ENCODE measurements around the gene SMARCE1.

Gene SMARCE1

DNA sequence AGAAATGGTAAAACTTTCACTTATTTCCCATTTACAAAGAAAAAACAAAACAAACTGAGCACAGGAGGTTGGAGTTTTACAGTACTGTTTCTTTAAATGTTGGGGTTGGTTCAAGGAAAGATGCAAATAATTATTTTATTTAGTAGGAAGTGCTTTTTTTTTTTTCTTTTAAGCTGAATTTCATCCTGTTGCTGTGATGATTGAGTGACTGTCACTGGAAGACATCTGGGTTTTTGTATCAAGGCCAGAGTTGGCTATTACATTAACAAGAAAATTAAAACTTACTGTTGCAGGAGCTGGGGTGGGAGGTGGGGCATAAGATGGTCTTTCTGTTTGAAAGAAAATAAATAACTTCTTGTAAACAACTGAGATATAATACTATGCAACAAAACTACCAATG is 2.3 kb downstream of the SMARCE1 start:
- DNase-seq: no peak

DNA sequence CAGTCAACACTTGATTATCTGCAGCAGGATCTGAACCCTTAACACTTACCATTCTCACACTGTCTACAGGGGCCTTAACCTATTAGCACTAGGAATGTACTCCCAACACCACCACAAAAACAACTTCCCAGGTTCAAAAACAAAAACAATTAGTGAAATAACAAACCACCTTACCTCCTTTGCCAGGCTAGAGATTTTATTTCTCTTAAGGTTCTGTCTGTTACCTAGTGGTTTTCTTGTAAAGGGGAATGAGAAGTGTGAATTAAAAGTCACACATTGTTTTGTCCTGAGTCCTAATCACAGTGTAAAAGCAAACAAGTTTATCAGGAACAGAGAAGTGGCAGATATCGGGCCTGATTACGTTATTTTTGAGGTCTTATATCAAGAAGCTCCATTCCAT is 9.7 kb downstream of the SMARCE1 start:
- no peak for DNase-seq

DNA sequence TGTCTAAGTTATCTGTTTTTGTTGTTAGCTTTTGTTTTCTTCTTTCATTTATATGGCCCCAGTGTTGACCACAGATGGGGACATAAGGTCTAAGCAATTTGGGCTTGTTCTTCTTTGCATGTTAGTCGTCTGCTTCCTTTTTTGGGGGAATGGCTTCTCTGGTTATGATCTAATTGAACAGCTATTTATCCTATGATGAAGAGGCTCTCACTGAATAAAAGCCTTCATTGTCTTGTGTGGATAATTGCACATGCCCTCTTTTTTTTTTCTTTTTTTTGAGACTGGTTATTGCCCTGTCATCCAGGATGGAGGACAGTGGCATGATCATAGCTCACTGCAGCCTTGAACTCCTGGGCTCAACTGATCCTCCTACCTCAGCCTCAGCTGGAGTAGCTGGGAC is 13.7 kb downstream of the SMARCE1 start:
- DNase-seq: no peak

DNA sequence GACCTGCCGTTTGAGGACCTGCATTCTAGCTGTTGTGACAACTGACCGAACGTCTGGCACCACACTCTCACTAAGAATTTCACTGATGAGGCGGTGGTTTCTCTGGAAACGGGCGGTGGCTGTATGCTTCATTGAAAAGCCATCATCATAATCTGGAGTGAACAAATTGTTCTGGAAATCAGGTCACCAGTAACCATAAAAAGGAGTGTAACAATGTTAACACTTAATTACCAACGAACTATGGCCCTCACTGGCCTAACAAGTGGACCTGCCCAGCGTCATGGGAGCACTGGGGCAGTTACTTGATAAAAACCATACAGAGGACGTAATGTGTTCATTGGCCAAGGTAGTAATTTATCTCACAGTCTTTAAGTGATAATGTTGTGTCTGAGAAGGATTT is 15.4 kb downstream of the SMARCE1 start:
- no peak for DNase-seq

DNA sequence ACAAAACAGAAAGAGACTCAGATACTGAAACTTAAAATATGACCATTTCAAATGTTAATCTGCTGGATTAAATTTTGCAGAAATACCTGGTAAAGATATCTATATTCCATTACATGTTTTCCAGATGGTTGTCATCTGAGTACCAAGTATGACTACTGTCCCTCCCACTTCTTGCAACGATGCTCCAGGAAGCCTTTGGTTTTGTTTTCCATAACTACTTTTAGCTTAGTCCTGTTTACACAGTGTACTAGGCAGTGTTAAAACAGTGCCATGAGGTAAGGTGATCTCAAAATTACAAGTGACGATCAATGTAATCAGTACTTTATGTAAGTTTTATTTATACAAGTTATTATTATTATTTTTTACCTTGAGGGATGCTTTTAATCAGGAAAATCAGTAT is 17.8 kb downstream of the SMARCE1 start:
- no peak for DNase-seq

DNA sequence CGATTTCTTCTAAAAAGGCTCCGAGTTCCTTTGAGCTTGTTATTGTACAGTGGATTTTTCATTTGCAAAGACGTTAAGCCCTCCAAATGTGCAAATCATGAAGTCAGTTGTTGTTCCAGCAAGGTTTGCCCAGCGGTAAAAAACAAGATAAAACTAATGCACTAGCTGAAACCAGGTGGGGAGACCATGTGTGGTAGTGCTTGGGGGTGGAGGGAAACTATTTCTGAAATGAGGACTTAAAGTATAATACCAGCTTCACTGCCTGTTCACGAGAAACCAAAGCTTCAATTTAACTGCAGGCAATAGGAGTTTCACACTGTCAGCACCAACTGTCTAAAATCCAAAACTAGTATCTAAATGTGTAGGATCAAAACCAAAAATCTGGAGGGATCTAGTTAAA is 22.3 kb downstream of the SMARCE1 start:
- DNase-seq: no peak

DNA sequence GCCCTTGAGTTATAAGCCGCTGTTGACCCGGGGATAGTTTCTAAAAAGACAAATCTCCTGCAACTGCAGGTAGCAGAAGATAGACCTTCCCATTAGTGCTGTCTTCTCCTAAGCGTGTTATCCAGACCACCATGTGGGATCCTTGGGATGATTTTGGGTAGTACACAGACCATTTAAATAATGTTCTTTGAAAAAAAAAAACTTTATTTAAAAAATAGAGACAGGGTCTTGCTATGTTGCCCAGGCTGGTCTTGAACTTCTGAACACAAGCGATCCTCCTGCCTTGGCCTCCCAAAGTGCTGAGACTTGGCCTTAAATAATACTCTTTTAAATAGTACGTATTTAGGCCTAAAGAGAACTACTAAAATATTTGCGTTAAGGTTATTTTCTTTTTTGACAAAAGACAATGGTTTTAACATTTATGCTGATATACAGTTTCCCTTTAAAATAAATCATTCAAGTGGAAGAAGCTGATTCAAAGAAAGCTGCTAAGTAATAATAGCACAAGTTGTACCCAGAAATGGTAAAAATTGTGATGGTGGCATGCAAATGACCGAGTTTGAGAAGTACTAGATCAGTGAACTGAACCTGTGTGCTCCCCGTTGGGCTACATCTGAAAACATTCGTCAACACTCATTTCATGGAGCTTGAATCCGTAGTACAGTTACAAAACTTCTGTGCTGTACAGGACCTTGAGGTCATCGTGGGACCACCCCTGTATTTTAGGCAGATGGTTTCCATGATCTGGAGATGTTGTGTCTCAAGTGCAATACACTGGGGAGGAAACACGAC is 24.0 kb downstream of the SMARCE1 start:
- DNase-seq: no peak

DNA sequence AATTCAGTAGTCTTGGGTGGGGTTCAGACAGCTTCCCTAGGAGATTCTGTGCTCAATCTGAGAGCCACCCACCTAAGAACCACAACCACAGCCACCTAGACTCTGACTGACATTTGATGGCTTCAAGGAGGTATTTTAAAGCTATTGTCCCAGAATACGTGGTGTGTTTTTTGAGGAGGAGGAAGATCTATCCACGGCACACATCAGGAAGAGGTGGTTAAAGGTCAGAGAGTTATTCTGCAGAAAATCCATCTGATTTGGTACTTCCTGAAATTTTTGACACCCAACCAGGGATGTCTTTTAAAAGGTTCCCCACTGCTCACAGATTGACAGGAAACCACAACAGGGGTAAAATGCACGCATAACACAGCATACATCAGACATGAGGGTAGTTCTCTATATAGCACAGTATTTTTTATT is 25.1 kb downstream of the SMARCE1 start:
- DNase-seq: no peak

DNA sequence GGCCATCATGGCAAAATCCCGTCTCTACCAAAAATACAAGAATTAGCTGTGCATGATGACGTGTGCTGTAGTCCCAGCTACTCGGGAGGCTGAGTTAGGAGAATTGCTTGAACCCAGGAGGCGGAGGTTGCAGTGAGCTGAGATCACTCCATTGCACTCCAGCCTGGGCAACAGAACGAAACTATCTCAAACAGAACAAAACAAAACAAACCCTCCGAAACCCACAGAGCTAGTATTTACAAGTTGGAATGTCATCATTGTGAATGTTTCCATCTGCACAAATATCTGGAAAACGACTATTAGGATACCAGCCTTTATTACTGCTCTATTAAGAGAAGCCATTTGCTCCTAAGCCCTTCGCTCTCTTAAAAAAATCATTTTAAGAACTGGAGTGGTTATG is 26.0 kb downstream of the SMARCE1 start:
- DNase-seq: no peak

DNA sequence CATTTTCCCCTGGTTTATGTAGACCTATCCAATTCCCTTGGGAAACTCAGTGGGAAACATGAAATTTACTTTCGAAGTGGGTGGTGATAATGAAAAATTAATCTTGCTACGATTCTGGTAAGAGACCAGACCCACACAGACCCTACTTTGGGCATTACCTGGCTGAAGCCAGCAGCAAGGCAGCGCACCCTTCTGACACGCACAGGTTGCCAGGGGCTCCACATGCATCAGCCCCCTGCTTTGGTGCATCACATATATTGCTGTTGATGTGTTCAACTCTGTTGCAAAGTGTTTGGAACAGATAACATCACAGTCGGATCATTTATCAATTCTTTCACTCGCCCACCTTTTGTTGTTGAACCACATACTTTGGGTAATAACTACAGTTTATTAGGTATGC is 26.6 kb downstream of the SMARCE1 start:
- DNase-seq: no peak

DNA sequence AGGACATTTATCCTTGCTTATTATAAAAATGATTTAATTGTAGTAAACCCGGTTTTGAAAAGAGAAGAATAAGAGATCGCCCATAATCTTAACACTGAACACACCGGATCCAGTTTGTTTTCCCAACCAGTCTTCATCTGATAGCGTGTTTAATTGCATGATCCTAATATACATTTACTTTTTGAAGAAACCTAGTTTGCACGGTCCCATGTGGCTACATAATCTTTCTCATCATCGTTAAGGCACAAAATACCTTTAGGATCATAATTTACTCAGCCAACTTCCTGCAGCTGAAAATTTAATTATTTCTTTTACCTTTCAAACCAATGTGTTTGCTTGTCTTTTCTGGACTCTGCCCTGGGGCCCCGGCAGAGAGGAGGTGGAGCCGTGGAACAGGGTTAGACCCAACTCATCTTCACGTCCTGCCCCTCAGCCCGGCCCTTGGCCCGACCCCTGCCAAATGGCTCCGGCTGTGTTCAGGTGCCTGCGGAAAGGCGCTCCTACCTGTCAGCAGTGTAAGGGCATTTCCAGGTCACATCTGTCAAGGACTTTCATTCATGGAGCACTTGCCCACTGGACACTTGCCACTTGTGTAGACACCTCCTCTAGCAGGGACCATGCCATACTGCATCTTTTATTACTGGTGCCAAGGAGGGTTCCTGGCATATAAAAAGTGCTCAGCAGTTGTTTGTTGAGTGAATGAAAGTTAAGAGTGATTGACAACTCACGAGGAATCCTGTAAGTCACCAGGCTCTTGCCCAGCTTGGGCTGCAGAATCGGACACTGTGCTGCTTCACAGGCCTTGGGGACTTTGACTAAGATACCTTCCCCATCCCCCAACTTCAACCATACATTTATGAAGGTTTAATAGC is 28.6 kb downstream of the SMARCE1 start:
- no peak for DNase-seq

DNA sequence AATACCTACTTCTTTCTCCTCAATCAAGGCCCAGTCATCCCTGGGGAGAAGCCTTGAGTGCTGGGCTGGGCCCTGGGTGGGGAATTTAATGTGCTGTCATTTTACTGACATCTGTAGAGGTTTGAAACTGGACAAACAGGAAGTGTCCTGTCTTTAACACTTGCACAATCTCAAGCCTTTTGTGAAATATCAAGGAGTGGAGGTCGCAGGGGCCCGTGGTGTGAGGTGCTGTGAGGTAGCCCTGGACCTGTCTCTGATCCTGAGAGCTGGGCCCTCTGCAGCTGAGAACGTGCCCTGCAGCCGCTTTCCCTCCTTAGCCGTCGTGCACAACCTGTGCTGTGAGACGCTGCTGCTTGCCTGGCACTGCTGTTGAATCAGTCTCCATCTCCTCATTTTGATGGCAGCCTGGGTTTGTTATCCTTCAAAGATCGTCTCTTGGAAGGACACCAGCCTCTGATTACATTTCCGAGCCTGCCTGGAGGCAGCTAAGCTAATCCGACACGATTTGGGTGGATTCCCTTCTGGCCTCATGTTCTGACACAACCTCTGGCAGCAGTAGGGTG is 29.9 kb downstream of the SMARCE1 start:
- DNase-seq: no peak

DNA sequence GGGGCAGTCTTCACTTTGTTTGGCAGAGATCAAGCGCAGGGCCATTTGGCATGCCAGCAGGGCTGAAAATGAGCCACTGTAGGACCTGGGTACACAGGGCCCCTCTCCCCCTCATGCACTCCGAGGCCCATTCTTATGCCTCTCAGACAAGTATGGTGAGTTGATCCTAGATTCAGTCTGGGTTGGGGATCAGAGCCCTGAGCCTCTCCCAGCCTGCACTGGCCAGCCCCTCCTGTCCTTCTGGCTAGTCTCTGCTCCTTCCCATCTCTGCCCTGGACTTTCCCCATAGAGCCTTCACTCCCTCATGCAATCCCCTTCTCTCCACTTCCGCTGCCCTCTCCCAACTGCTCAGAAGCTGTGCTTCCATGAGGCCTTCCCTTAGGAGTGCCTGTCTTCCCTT is 31.0 kb downstream of the SMARCE1 start:
- DNase-seq: no peak

DNA sequence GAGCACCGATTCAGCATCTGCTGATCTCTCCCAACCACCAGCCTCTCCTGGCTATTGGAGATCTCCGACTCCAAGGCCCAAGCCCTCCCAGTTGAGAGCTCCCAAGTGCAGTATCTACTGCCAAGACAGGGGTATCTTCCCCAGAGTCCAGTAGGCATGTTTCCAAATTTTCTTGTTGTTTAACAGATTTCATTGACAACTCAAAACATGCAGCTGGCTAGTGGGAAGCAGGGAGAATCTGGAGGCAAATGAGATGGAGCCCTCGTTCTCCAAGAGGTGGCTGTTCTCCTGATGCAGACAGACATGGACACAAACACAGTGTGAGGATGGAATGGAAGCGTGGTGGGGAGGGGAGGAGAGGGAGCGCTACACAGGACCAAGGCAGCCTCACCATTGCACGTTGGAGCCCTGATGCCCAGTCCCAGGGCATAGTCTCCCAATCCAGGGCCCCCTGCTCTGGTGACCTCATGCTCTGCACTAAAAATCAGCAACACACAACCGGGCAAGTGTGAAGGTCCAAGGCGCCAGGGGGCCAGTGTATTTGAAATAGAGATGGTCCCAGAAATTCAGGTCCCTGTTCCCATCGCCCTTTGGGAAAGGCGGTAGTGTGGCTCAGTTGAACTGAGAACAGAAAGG is 31.7 kb downstream of the SMARCE1 start:
- no peak for DNase-seq

DNA sequence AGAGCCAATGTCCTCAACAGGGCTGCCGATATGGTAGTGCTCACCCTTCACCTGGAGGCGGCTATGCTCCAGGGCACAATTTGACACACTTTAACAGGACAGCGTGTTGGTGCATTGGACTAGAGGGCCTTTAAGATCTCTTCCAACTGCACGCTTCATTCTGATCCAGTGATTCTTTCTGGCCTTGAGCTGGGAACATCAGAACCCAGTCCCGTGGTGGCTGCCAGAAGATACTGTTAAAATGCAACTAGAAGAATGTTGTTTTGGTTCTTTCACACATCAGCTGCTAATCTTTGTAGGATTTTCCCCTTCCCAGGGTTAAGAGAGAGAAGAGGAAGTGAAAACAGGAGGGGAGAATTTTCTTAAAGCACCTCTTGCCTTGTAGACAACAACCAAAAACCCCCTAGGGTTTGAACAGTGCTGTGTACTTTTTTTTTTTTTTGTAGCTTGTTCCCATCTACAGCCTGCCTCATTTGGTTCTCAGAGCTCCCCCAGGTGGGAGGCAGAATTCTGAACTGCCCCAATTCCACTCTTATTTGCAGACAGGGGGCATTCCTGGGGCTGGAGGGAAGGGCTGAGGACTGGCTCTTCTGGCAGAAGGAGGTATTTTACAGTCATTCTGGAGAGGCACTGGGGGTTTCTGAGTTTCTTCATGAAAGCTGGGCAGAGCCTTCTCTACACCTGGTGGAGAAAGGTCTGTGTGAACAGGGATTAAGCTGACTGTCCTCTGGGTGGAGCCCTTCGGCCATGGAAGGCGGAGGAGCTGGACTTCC is 32.4 kb downstream of the SMARCE1 start:
- DNase-seq: no peak

DNA sequence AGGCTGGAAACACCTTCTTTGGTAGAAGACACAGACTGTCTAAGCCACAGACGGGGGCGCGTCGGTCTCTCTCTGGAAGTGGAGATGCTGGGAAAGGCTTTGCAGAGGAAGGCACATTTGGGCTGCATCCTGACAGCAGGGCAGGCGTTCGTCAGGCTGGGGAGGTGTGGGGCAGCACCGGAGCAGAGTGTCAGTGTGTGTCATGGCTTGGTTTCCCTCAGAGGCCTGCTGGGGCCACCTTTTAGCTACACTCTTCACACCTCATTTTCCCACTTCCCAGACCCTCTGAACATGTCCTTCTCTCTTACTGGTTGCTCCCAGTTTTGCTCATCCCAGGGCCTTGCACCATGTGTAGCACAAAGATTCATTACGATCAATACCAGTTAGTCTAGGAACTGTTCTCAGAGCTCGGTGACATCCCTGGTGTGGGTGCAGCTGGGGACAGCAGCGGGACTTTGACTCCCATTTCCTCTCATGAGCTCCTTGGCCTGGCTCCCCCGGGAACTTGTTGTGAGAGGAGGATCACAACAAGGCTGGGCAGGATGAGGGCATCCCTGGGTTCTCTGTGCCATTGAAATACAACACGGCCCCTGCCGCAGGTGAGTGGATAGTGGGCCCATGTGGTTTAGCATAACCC is 33.1 kb downstream of the SMARCE1 start:
- no peak for DNase-seq

DNA sequence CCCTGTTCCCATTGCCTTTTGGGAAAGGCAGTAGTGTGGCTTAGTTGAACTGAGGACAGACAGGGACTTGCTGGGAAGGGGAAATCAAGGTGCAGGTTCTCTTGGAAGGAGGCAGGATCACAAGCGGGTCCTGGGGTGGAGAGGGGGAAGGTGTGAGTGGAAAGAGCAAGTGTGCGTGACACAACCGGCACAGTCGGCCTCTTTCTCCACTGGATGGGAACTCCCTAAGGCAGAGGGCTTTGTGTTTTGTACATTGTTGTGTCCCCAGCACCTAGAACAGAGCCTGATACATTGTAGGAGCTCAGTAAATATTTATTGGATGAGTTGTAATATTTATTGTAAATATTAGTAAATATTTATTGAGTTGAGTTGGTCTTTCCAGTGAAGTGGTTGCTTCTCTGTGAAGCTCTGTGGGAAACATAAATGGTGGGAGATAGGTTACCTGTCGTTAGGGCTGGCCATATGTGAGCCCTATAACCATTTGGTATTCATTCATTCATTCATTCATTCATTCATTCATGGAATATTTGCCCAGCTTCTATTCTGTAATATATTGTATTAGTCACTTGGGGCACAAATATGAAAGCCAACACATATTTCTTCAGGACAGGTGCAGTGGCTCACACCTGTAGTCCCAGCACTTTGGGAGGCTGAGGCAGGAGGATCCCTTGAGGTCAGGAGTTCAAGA is 34.0 kb downstream of the SMARCE1 start:
- no peak for DNase-seq

DNA sequence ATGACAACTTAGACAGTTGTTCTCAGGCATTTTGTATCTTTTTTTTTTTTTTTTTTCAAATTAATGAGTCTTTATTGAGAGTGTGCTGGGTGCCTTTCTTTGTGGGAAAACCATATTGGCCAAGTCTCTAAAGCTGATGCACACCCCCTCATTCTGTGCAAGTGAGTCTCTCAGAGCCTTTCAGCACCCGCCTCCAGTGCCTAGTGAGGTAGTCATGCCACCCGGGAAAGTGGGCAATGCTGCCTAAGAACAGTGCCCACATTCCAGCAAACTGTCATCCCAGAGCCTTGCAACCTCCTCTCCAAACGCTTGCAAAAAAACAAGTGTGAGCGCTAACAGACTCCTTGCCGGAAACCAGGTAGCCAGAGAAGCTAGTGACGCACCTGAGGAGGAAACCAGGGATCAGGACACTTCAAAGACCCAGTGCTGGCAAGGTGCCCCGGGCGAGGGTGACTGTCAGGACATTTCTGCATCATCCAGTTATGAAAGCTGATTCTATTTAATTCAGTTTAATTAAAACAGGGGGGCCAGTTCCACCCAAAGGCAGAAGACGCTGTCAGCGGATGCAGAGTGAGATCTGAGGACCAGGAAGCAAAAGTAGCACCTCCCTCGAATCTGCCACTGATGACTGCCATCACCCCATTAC is 34.9 kb downstream of the SMARCE1 start:
- DNase-seq: no peak

DNA sequence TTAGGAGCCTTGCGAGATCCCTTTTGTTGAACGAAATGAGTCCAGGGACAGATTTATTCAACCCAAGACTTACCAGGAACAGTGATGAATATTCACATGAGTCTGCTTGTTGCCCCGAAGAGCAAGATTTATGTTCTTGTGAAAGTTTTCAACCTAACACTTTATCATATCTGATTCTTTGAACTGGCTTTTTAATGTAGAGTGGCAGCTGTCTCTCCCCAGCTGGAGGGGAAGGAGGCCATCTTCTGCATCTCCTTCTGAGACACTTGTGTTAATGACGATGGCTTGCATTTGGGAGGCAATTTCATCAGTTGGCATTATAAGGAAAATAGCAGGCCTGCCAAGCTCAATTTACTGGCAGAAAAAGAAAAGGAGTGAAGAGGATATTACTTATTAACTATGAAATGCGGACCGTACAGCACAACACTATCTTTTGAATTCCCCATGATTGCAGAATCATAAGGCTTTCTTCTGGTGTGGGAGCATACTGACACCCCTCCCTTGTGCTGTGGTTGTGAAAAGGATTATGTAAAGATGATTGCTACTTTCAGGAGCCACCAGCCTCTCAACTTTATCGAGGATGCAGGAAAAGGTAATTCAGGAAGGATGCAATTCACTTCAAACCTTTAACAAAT is 35.7 kb downstream of the SMARCE1 start:
- DNase-seq: no peak

DNA sequence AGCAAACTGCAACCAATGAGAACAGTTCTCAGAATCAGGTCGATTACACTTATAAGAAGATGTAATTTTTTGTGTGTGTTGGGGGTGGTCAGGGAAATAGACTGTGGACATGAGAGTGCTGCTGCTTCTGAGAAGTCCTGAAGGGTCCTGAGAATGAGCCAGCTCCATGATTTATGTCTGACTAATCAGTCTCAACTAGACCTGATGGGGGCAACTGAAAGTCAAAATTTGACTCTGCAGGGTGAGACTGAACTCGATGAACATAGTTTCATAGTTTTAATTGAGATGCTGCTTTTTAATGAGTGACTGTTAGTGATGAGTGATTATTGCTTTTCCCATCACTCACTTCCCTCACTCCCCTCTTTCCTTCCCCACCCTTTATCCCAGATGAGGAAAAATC is 37.3 kb downstream of the SMARCE1 start:
- DNase-seq: no peak

Data from NCI-H2171 (cell line).